T-cell (primary cell): ENCODE measurements around the gene XIRP1. TPM values are rescaled to one million over a fixed set of nuclear protein-coding genes. Genes with fewer than 3 reads are reported as not detected.

Experiments used
- ATAC-seq, 4 experiments: fragments of 200-7000 bp in 3 of 4; fragments of 150-1000 bp in 1 of 4; cut with Tn5 transposase; replicated peaks in 1 of 4; 1 replicate in 3 of 4; 2 replicates in 1 of 4; pipeline ENCODE4 v1.10.0; 2021; ENCODE audit warnings: moderate library complexity in 3 of 4, mild to moderate bottlenecking in 2 of 4, moderate number of reproducible peaks in 1 of 4
- CTCF ChIA-PET, 2 donors: fragments of 300-600 bp; sonication (Branson Sonifier 250); formaldehyde crosslinking; loops; one replicate each; lab custom pipeline; 2022; ENCODE audit warnings: antibody characterized with exemption in 2 of 2; lab: Charles Lee
- POLR2A ChIA-PET, 2 donors: fragments of 300-600 bp; sonication (Branson Sonifier 250); formaldehyde crosslinking; loops; one replicate each; lab custom pipeline; 2022; ENCODE audit warnings: antibody characterized with exemption in 2 of 2; lab: Charles Lee
- DNase-seq, 35 experiments: peaks; one replicate each; pipeline versions ENCODE4 v3.0.0 to v3.0.0-alpha.2; 2013 to 2023
- H3K27ac ChIP-seq: one replicate; pipeline ENCODE4 v1.5.1; 2013; ENCODE audit warnings: low read length
- H3K27me3 ChIP-seq, 2 experiments: replicated peaks in 1 of 2; 1 replicate in 1 of 2; 2 replicates in 1 of 2; pipeline versions ENCODE4 v1.6.1 to v1.7.0; 2013; ENCODE audit warnings: low read length in 1 of 2, mixed read lengths in 1 of 2; ENCODE audit not compliant: control insufficient read depth in 2 of 2, insufficient read depth in 2 of 2; ENCODE audit errors: extremely low read depth in 1 of 2
- H3K36me3 ChIP-seq, 2 donors: 1 replicate in 1 of 2; 2 replicates in 1 of 2; pipeline versions ENCODE4 v1.6.1 to v1.7.0; 2013; ENCODE audit warnings: low read length in 1 of 2; ENCODE audit not compliant: control insufficient read depth in 2 of 2, insufficient read depth in 1 of 2; ENCODE audit errors: extremely low read depth in 1 of 2
- H3K4me1 ChIP-seq, 2 experiments: 1 replicate in 1 of 2; 2 replicates in 1 of 2; pipeline versions ENCODE4 v1.6.1 to v1.7.0; 2013; ENCODE audit warnings: low read length in 2 of 2, mixed read lengths in 1 of 2; ENCODE audit not compliant: insufficient read depth in 2 of 2, control insufficient read depth in 1 of 2; ENCODE audit errors: extremely low read depth in 1 of 2
- H3K4me3 ChIP-seq, 2 donors: 1 replicate in 1 of 2; 2 replicates in 1 of 2; pipeline versions ENCODE4 v1.5.1 to v1.7.0; 2013; ENCODE audit warnings: mild to moderate bottlenecking in 2 of 2, low read length in 1 of 2, moderate library complexity in 1 of 2; ENCODE audit not compliant: control insufficient read depth in 1 of 2; ENCODE audit errors: extremely low read depth in 1 of 2
- H3K9me3 ChIP-seq: 2 replicates; pipeline ENCODE4 v1.7.0; 2013
- H3K27ac Mint-ChIP-seq, 2 donors: one replicate each; pipeline ENCODE4 v1.8.0; 2020 to 2021; ENCODE audit warnings: mild to moderate bottlenecking in 2 of 2, mixed read lengths in 2 of 2
- H3K27me3 Mint-ChIP-seq, 2 donors: one replicate each; pipeline ENCODE4 v1.8.0; 2021 to 2022; ENCODE audit warnings: mixed read lengths in 2 of 2
- H3K36me3 Mint-ChIP-seq: one replicate; pipeline ENCODE4 v1.8.0; 2021; ENCODE audit warnings: mixed read lengths
- H3K4me1 Mint-ChIP-seq, 3 donors: one replicate each; pipeline ENCODE4 v1.8.0; 2020 to 2022; ENCODE audit warnings: mixed read lengths in 3 of 3, mild to moderate bottlenecking in 1 of 3
- H3K4me3 Mint-ChIP-seq, 3 donors: one replicate each; pipeline ENCODE4 v1.8.0; 2020 to 2022; ENCODE audit warnings: mild to moderate bottlenecking in 3 of 3, mixed read lengths in 3 of 3, moderate library complexity in 3 of 3
- H3K9me3 Mint-ChIP-seq, 3 donors: one replicate each; pipeline ENCODE4 v1.8.0; 2020 to 2022; ENCODE audit warnings: mixed read lengths in 3 of 3
- WGBS: methylation state at CpG from one replicate; pipeline ENCODE4 v1.1.5; 2013; ENCODE audit warnings: missing lambda C conversion rate; ENCODE audit not compliant: insufficient coverage; 5-methylcytosine and 5-hydroxymethylcytosine counted together
- total RNA-seq, 35 experiments: library from RNA in 6 of 35; stranded (reverse) in 6 of 35; fragments of 120-200 nt in 1 of 35; gene quantifications; one replicate each; pipeline versions ENCODE4 v1.2.1 to v1.2.4 and lab custom pipeline; 2013 to 2026

XIRP1 gene
- total RNA-seq, 5 donors from 2014 or later (not counting 1 experiment from before 2014, with no cell fraction given): not detected

GRCh38 chr3:39157359-39157758 lies 35.0 kb downstream of the XIRP1 start:
- no peaks in the 10 kb centered on the region for H3K36me3 ChIP-seq
- no peak overlapping the region for H3K4me3 Mint-ChIP-seq
- H3K27ac Mint-ChIP-seq: no peak overlapping the region
- DNase-seq: no peak
- no peaks in the 10 kb centered on the region for H3K9me3 Mint-ChIP-seq
- POLR2A ChIA-PET: interaction anchor here in 1 of 2 donors (0.7 to 1.2 kb wide), 2 partner anchors 13 to 14 kb away, joined by 3 read pairs; no protein-coding TSS in a partner anchor
- H3K9me3 ChIP-seq: no peaks in the 10 kb centered on the region
- peaks cover 0 to 19% of the 10 kb centered on the region in 2 experiments for H3K4me1 ChIP-seq
- H3K4me3 ChIP-seq: no peak overlapping the region
- no peak for ATAC-seq
- no peaks in the 10 kb centered on the region for H3K36me3 Mint-ChIP-seq
- peaks cover 16 to 22% (median 17%) of the 10 kb centered on the region in 3 donors for H3K4me1 Mint-ChIP-seq
- WGBS: no CpG with 5 or more reads among the region's 7 CpGs
- H3K27me3 ChIP-seq: no peaks in the 10 kb centered on the region
- no peak overlapping the region for H3K27ac ChIP-seq
- H3K27me3 Mint-ChIP-seq: no peaks in the 10 kb centered on the region
- CTCF ChIA-PET: interaction anchor here in 1 of 2 donors (0.5 to 1.5 kb wide), 2 partner anchors 131 to 661 kb away, joined by 3 to 4 read pairs; partner anchors contain the start of gene EXOG

- H3K27me3 ChIP-seq: no peaks in the 10 kb centered on the region
- 93% methylated on average over 2 of the region's 4 CpGs for WGBS
- POLR2A ChIA-PET: interaction anchor here in 1 of 2 donors (0.6 to 1.5 kb wide), 2 partner anchors 63 to 133 kb away, joined by 3 to 10 read pairs; no protein-coding TSS in a partner anchor
Measured at GRCh38 chr3:39156421-39156820, 36.0 kb downstream of the XIRP1 start.

GRCh38 chr3:39154280-39155021 lies 37.9 kb downstream of the XIRP1 start:
- DNase-seq (no peak), ATAC-seq (no peak)
- POLR2A ChIA-PET: interaction anchor here in 1 of 2 donors (1.5 kb wide), 1 partner anchor 61 kb away, joined by 3 read pairs; no protein-coding TSS in a partner anchor
- peak overlapping the region; percentile 78 to 83 for H3K27ac Mint-ChIP-seq
- Histone ChIP-seq H3K36me3 (no peaks in the 10 kb centered on the region), H3K4me3 (no peak overlapping the region), H3K9me3 (no peaks in the 10 kb centered on the region), H3K27me3 (no peaks in the 10 kb centered on the region), H3K4me1 (peaks cover 28 to 48% of the 10 kb centered on the region in 2 experiments), H3K27ac (peak overlapping the region; percentile 76)
- peaks cover 45 to 51% (median 45%) of the 10 kb centered on the region in 3 donors for H3K4me1 Mint-ChIP-seq
- H3K4me3 Mint-ChIP-seq: peak overlapping the region; percentile 67 to 81 (median 78)
- H3K36me3 Mint-ChIP-seq: no peaks in the 10 kb centered on the region
- no peaks in the 10 kb centered on the region for H3K27me3 Mint-ChIP-seq
- 95% methylated on average over 11 of the region's 18 CpGs for WGBS
- CTCF ChIA-PET: no interaction called here
- no peaks in the 10 kb centered on the region for H3K9me3 Mint-ChIP-seq

More at GRCh38 chr3:39156421-39156820, 36.0 kb downstream of the XIRP1 start:
- Mint-ChIP-seq H3K9me3 (no peaks in the 10 kb centered on the region), H3K4me3 (no peak overlapping the region), H3K27ac (no peak overlapping the region), H3K4me1 (peaks cover 25 to 32% (median 25%) of the 10 kb centered on the region in 3 donors), H3K36me3 (no peaks in the 10 kb centered on the region), H3K27me3 (no peaks in the 10 kb centered on the region)
- no peak for DNase-seq
- no peak overlapping the region for H3K27ac ChIP-seq
- no peak overlapping the region for H3K4me3 ChIP-seq
- no peak for ATAC-seq
- peaks cover 9 to 28% of the 10 kb centered on the region in 2 experiments for H3K4me1 ChIP-seq
- H3K36me3 ChIP-seq: no peaks in the 10 kb centered on the region
- CTCF ChIA-PET: interaction anchor here in 1 of 2 donors (0.8 kb wide), 1 partner anchor 11 kb away, joined by 3 read pairs; no protein-coding TSS in a partner anchor
- H3K9me3 ChIP-seq: no peaks in the 10 kb centered on the region

- Mint-ChIP-seq H3K27ac (peak overlapping the region; percentile 78 to 83), H3K36me3 (no peaks in the 10 kb centered on the region), H3K4me1 (peaks cover 50 to 57% (median 50%) of the 10 kb centered on the region in 3 donors), H3K9me3 (no peaks in the 10 kb centered on the region), H3K27me3 (no peaks in the 10 kb centered on the region), H3K4me3 (peak overlapping the region; percentile 67 to 81 (median 78))
- Histone ChIP-seq H3K27ac (peak overlapping the region; percentile 76), H3K27me3 (no peaks in the 10 kb centered on the region), H3K9me3 (no peaks in the 10 kb centered on the region), H3K36me3 (no peaks in the 10 kb centered on the region), H3K4me1 (peaks cover 34 to 53% of the 10 kb centered on the region in 2 experiments), H3K4me3 (peak overlapping the region; percentile 29 to 53)
- ChIA-PET POLR2A (no interaction called here), CTCF (no interaction called here)
- DNase-seq (no peak), ATAC-seq (no peak)
- WGBS: 80% methylated on average over 1 of the region's 9 CpGs
Measured at GRCh38 chr3:39153977-39154279, 38.5 kb downstream of the XIRP1 start.

- Histone ChIP-seq H3K4me3 (peak overlapping the region; percentile 81 to 82), H3K36me3 (peaks cover 0 to 7% of the 10 kb centered on the region in 2 donors), H3K27ac (peak overlapping the region; percentile 96), H3K27me3 (no peaks in the 10 kb centered on the region), H3K4me1 (peaks cover 48 to 82% of the 10 kb centered on the region in 2 experiments), H3K9me3 (no peaks in the 10 kb centered on the region)
- DNase-seq (peak in 9 of 35 experiments; percentile 23 to 70 (median 43)), ATAC-seq (no peak)
- H3K27ac Mint-ChIP-seq: peak overlapping the region; percentile 96 to 97
- POLR2A ChIA-PET: interaction anchor here (0.7 to 0.9 kb wide), 4 partner anchors 18 to 111 kb away, joined by 3 to 4 read pairs (median 4); no protein-coding TSS in a partner anchor
- 53% methylated on average over 3 of the region's 9 CpGs for WGBS
- H3K4me3 Mint-ChIP-seq: peak overlapping the region; percentile 89 to 93 (median 92)
- no peaks in the 10 kb centered on the region for H3K27me3 Mint-ChIP-seq
- peaks cover 79 to 81% (median 79%) of the 10 kb centered on the region in 3 donors for H3K4me1 Mint-ChIP-seq
- CTCF ChIA-PET: interaction anchor here in 1 of 2 donors (0.5 to 0.6 kb wide), 2 partner anchors 9 to 140 kb away, joined by 3 read pairs; no protein-coding TSS in a partner anchor
- H3K9me3 Mint-ChIP-seq: no peaks in the 10 kb centered on the region
- peaks cover 9% of the 10 kb centered on the region for H3K36me3 Mint-ChIP-seq
Measured at GRCh38 chr3:39150803-39151631, 41.4 kb downstream of the XIRP1 start.
